ENCODE measurements around the gene AKAIN1. TPM values are rescaled to one million over a fixed set of nuclear protein-coding genes. Genes with fewer than 3 reads are reported as not detected.

AKAIN1 gene
- total and polyA plus RNA-seq, 10 of the 15 experiments (the other 5 are each of a cell fraction or from before 2014, with no cell fraction given) = not detected

- BruUV-seq (replicated peaks) = no TSS peak
- intact Hi-C loops (cut with micrococcal nuclease; ENCODE audit: unreplicated experiment) = no loop called here
- WGBS (ENCODE audit: insufficient coverage, insufficient replicate concordance, low lambda C conversion rate, missing lambda C conversion rate) = 19% methylated on average over 10 of the region's 10 CpGs
- ATAC-seq (no peak), DNase-seq (ENCODE audit: low read depth, low spot score) (no peak), FAIRE-seq (no peak)
- TF ChIP-seq ZBTB4 (CRISPR knock-in tag; IDR thresholded peaks at IDR 0.05) (no peak), ZNF384 (IDR thresholded peaks at IDR 0.05; ENCODE audit: borderline replicate concordance, low read depth, low read length) (no peak), EZH2 (IDR thresholded peaks at IDR 0.05; ENCODE audit: borderline replicate concordance, control insufficient read depth, low read depth, low read length) (no peak), WRNIP1 (IDR thresholded peaks at IDR 0.05; ENCODE audit: borderline replicate concordance, low read depth, low read length) (no peak), ZNF24 (IDR thresholded peaks at IDR 0.05) (no peak), MAX (IDR thresholded peaks at IDR 0.05; ENCODE audit: low read depth, low read length) (no peak), STAT1 (conservative IDR thresholded peaks at IDR 0.05) (no peak), CHD1 (IDR thresholded peaks at IDR 0.05; ENCODE audit: low read depth, low read length) (no peak), CREB1 (IDR thresholded peaks at IDR 0.05; ENCODE audit: low read depth) (no peak), ZNF274 (IDR thresholded peaks at IDR 0.05; ENCODE audit: insufficient read depth, insufficient read length) (no peak), MEF2B (IDR thresholded peaks at IDR 0.05; ENCODE audit: partially characterized antibody, poor library complexity, severe bottlenecking) (no peak), MTA3 (IDR thresholded peaks at IDR 0.05; ENCODE audit: borderline replicate concordance, low read length) (no peak), SP1 (IDR thresholded peaks at IDR 0.05; ENCODE audit: low read depth, low read length) (no peak), NFXL1 (IDR thresholded peaks at IDR 0.05; ENCODE audit: borderline replicate concordance) (no peak)
- RAD21 ChIA-PET (ENCODE audit: unreplicated experiment) = no interaction called here
- SMC1A ChIA-PET (ENCODE audit: uncharacterized antibody, unreplicated experiment) = no interaction called here
- in situ Hi-C loops (cut with MboI) = no loop called here
- CTCF ChIA-PET = no interaction called here
- no peaks in the 10 kb centered on the region for H3K36me3 ChIP-seq (ENCODE audit: control insufficient read depth in 2 of 2, insufficient read depth in 2 of 2, low read length in 1 of 2)
- H3K79me2 ChIP-seq (ENCODE audit: control insufficient read depth, insufficient read depth, low read length) = no peaks in the 10 kb centered on the region
- POLR2A ChIA-PET = no interaction called here
- no peaks in the 10 kb centered on the region for H4K20me1 ChIP-seq (ENCODE audit: control insufficient read depth, insufficient read depth)
- no peaks in the 10 kb centered on the region; a peak in 2 of 4 replicates for H3K27me3 ChIP-seq (replicated peaks in 1 of 2; ENCODE audit: control insufficient read depth in 2 of 2, insufficient read depth in 2 of 2, low read length in 1 of 2)
- H3K27ac ChIP-seq (ENCODE audit: control insufficient read depth, insufficient read depth) = no peak overlapping the region
- H3K4me2 ChIP-seq (ENCODE audit: control insufficient read depth, insufficient read depth) = no peak overlapping the region
- H3K9me3 ChIP-seq (replicated peaks; ENCODE audit: control insufficient read depth, insufficient read depth, low read length) = no peaks in the 10 kb centered on the region
- no peak overlapping the region for H3K4me3 ChIP-seq
- no peaks in the 10 kb centered on the region for H3K4me1 ChIP-seq (ENCODE audit: control insufficient read depth, insufficient read depth, low read length)
- no peak overlapping the region for H3K9ac ChIP-seq (ENCODE audit: control insufficient read depth, insufficient read depth, low read length)
- no peak overlapping the region for H2AFZ ChIP-seq (ENCODE audit: control insufficient read depth, low read depth, low read length)
These were observed 51.8 kb downstream of the AKAIN1 start for GRCh38 chr18:5145168-5145825.

All from GM12878 (cell line).